SK-N-SH treated with all-trans-retinoic acid at 6 μM for 48 hours (cell line): Measurements from ENCODE around the gene CDR2.

Source experiments
- ARNTL ChIP-seq: fragments of 450-650 bp; formaldehyde crosslinking; IDR thresholded peaks from 2 replicates; pipeline ENCODE4 v1.5.0; 2020; ENCODE audit warnings: low read depth, mild to moderate bottlenecking, moderate library complexity, borderline replicate concordance
- ZNF565 ChIP-seq: fragments of 450-650 bp; formaldehyde crosslinking; conservative IDR thresholded peaks from 2 replicates; pipeline ENCODE4 v1.5.0; 2020; ENCODE audit warnings: low read depth, mild to moderate bottlenecking, moderate library complexity

DNA sequence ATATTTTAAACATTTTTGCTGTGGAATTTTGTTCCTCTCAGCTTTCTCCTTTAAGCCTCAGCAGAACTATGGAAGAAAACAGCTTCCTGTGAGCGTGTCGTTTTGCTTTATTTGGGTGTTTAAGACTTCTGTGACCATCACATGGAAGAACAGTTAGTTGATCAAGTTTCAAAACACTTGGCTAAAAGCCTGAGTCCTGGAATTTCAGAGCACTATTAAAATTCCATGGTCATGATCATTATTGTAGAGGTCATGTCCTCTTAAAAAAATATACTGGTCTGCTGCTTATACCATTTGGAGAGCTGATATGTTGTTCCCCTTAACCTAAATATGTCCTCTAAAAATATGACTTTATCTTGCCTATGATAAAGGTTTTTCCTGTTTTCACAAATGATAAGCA is 12.6 kb upstream of the CDR2 start:
- TF ChIP-seq ZNF565 (CRISPR knock-in tag), result no peak
- TF ChIP-seq ARNTL, result no peak
